Mammary epithelial cell (primary cell): ENCODE measurements around the gene CSMD2.

Source experiments
- EZH2 ChIP-seq: IDR thresholded peaks from 2 replicates; pipeline ENCODE4 v1.6.1; 2012; ENCODE audit warnings: low read length, inconsistent platforms, borderline replicate concordance
- TF ChIP-seq, protein P1 (sequence below), 2 donors: IDR thresholded peaks in 1 of 2; conservative IDR thresholded peaks in 1 of 2; 2 replicates each; pipeline ENCODE4 v1.5.1; 2011 to 2012; ENCODE audit warnings: inconsistent platforms in 2 of 2, low read length in 2 of 2, mild to moderate bottlenecking in 2 of 2, control low read depth in 1 of 2, low read depth in 1 of 2; ENCODE audit not compliant: insufficient read depth in 1 of 2; ENCODE audit errors: extremely low read depth in 1 of 2

DNA sequence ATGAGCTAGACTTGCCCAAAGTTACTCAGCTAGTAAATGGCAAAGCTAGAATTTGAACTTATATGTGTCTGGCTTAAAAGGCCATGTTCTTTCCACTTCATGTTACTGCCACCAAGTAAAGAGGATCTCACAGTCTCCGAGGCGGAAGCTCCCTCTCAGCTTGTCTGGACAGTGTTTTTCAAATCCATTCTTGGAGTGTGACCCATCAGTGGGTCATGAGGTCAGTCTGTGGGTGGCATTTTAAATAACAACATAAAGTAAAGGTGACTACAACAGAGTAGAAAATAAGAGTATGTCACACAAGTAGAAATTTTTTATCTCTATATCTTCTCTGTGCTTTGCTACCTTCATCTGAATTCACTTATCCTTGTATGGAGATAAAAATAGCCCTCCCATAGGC lies 304.4 kb downstream of the CSMD2 start:
- TF ChIP-seq, protein P1, sequence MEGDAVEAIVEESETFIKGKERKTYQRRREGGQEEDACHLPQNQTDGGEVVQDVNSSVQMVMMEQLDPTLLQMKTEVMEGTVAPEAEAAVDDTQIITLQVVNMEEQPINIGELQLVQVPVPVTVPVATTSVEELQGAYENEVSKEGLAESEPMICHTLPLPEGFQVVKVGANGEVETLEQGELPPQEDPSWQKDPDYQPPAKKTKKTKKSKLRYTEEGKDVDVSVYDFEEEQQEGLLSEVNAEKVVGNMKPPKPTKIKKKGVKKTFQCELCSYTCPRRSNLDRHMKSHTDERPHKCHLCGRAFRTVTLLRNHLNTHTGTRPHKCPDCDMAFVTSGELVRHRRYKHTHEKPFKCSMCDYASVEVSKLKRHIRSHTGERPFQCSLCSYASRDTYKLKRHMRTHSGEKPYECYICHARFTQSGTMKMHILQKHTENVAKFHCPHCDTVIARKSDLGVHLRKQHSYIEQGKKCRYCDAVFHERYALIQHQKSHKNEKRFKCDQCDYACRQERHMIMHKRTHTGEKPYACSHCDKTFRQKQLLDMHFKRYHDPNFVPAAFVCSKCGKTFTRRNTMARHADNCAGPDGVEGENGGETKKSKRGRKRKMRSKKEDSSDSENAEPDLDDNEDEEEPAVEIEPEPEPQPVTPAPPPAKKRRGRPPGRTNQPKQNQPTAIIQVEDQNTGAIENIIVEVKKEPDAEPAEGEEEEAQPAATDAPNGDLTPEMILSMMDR (conservative IDR thresholded peaks at IDR 0.05 in 1 of 2, IDR thresholded peaks at IDR 0.05 in 1 of 2; ENCODE audit: extremely low read depth in 1 of 2, insufficient read depth in 1 of 2, low read depth in 1 of 2, low read length in 2 of 2): no peak
- TF ChIP-seq EZH2: no peak
